Measurements from ENCODE around the gene C10orf67.

- TF ChIP-seq CTCF (IDR thresholded peaks at IDR 0.05; ENCODE audit: borderline replicate concordance, extremely low read depth, low read length, poor library complexity, severe bottlenecking): no peak
- TF ChIP-seq EZH2 (IDR thresholded peaks at IDR 0.05; ENCODE audit: borderline replicate concordance, low read depth, low read length, severe bottlenecking): no peak
These were observed 26.2 kb downstream of the C10orf67 start for GRCh38 chr10:23318359-23318758.
